ENCODE data around the gene BTBD9. TPM values are rescaled to one million over a fixed set of nuclear protein-coding genes. Genes with fewer than 3 reads are reported as not detected.

BTBD9 gene
- total RNA-seq, 1 donor from 2014 or later = 10.3 TPM

DNA sequence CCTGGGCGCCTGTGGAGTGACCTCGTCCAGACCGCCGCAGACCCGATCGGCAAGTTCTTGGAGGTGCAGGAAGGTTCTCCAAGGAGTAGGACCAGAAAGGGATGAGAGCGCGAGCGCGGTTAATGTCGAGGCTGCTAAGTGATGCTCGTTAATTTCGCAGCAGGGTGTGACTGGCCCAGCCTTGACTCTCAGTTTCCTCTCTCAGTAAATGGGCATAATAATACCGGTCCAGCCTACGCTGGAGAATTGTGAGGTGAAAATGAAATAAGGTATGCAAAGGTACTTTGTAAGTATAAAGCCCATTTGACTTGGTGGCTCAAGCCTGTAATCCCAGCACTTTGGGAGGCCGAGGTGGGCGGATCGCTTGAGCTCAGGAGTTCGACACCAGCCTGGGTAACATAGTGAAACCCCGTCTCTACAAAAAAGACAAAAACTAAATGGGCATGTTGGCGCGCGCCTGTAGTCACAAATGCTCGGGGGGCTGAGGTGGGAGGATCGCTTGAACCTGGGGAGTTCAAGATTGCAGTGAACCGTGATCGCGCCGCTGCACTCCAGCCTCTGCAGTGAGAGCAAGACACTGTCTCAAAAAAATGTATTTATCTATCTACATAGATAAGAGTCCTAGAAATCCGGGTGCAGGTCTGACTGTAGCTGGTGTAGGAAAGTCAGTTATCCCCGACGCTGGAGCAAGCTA lies 634 bp upstream of the BTBD9 start:
- no peak for DNase-seq (ENCODE audit: low spot score)
- Mint-ChIP-seq H3K36me3 (ENCODE audit: low read depth, unreplicated experiment) (no peaks in the 10 kb centered on the region), H3K9me3 (ENCODE audit: unreplicated experiment) (no peaks in the 10 kb centered on the region), H3K4me3 (ENCODE audit: unreplicated experiment) (peak overlapping the region; percentile 93), H3K27me3 (ENCODE audit: unreplicated experiment) (peaks cover 1% of the 10 kb centered on the region), H3K27ac (ENCODE audit: unreplicated experiment) (peak overlapping the region; percentile 88), H3K4me1 (ENCODE audit: unreplicated experiment) (peaks cover 12% of the 10 kb centered on the region)
- TF ChIP-seq, protein P1, sequence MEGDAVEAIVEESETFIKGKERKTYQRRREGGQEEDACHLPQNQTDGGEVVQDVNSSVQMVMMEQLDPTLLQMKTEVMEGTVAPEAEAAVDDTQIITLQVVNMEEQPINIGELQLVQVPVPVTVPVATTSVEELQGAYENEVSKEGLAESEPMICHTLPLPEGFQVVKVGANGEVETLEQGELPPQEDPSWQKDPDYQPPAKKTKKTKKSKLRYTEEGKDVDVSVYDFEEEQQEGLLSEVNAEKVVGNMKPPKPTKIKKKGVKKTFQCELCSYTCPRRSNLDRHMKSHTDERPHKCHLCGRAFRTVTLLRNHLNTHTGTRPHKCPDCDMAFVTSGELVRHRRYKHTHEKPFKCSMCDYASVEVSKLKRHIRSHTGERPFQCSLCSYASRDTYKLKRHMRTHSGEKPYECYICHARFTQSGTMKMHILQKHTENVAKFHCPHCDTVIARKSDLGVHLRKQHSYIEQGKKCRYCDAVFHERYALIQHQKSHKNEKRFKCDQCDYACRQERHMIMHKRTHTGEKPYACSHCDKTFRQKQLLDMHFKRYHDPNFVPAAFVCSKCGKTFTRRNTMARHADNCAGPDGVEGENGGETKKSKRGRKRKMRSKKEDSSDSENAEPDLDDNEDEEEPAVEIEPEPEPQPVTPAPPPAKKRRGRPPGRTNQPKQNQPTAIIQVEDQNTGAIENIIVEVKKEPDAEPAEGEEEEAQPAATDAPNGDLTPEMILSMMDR (IDR thresholded peaks at IDR 0.05; ENCODE audit: unreplicated experiment) = no peak

DNA sequence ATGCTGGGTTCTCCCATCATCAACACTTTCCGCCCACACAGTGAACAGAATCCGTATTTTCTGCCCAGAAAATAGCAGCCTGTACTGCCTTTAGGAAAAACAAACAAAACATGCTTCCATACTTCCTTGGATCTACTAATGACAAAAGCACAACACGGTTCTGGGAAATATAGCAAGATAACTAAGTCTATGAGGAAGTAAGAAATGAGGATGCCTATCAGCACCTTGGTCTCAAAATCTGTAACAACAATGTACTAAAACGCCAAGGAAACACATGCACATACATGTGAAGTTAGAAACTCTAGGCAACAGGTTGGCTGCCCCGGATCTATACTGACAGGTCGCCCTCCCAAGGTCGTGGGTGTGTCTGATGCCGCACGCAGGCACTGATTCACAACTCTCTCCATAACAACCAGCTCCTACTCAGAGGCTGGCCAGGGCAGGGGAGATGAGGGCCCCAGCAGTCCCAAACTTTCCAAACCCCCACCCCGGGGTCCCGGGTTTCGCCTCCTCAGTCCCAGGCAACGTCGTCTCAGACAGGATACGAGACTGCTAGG lies 710 bp downstream of the BTBD9 start:
- Mint-ChIP-seq H3K27ac (ENCODE audit: unreplicated experiment) (peak overlapping the region; percentile 89), H3K4me1 (ENCODE audit: unreplicated experiment) (peaks cover 12% of the 10 kb centered on the region), H3K36me3 (ENCODE audit: low read depth, unreplicated experiment) (no peaks in the 10 kb centered on the region), H3K27me3 (ENCODE audit: unreplicated experiment) (peaks cover 1% of the 10 kb centered on the region), H3K4me3 (ENCODE audit: unreplicated experiment) (peak overlapping the region; percentile 93), H3K9me3 (ENCODE audit: unreplicated experiment) (no peaks in the 10 kb centered on the region)
- TF ChIP-seq, protein P1 (IDR thresholded peaks at IDR 0.05; ENCODE audit: unreplicated experiment) = no peak
- peak; percentile 31 for DNase-seq (ENCODE audit: low spot score)

DNA sequence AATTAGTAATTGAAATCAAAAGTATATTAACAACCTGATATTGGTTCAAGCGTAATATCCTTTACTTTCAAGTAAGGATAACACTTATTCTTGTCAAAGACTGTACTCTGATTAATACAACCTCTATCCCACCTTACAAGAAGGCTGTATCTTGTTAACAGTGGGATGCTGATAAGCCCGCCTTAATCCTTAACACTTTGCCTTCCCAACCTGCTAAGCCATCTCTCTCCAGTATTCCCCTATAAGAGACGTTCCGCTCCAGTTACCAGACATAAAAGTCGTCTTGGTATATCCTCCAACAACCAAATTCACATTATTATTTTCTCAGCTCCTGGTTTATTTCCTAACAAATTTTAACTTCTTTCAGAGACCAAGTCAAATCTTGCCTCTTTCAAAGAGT lies 2.0 kb downstream of the BTBD9 start:
- no peak for DNase-seq (ENCODE audit: low spot score)
- TF ChIP-seq, protein P1 (IDR thresholded peaks at IDR 0.05; ENCODE audit: unreplicated experiment) = no peak
- peaks cover 12% of the 10 kb centered on the region for H3K4me1 Mint-ChIP-seq (ENCODE audit: unreplicated experiment)
- no peaks in the 10 kb centered on the region for H3K36me3 Mint-ChIP-seq (ENCODE audit: low read depth, unreplicated experiment)
- no peaks in the 10 kb centered on the region for H3K9me3 Mint-ChIP-seq (ENCODE audit: unreplicated experiment)
- H3K4me3 Mint-ChIP-seq (ENCODE audit: unreplicated experiment) = no peak overlapping the region
- no peak overlapping the region for H3K27ac Mint-ChIP-seq (ENCODE audit: unreplicated experiment)
- no peaks in the 10 kb centered on the region for H3K27me3 Mint-ChIP-seq (ENCODE audit: unreplicated experiment)

DNA sequence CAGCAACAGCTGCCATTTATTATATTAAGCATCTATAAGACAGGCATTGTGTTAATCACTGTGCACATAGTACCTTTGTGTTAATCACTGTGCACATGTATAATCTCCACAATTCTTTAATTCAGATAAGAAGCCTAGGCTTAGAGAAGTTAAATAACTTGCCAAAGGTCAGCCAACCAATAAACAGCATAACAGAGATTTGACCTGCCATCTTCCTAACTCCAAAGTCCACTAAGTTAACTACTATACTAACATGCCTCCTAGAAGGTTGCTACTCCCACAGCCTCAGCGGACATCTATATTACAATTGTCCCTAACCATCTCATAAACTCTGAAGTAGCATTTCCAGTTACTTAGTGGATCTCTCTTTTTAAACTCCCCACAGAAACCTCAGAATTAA lies 3.7 kb downstream of the BTBD9 start:
- Mint-ChIP-seq H3K4me3 (ENCODE audit: unreplicated experiment) (no peak overlapping the region), H3K4me1 (ENCODE audit: unreplicated experiment) (peaks cover 12% of the 10 kb centered on the region), H3K36me3 (ENCODE audit: low read depth, unreplicated experiment) (no peaks in the 10 kb centered on the region), H3K27ac (ENCODE audit: unreplicated experiment) (no peak overlapping the region), H3K9me3 (ENCODE audit: unreplicated experiment) (no peaks in the 10 kb centered on the region), H3K27me3 (ENCODE audit: unreplicated experiment) (no peaks in the 10 kb centered on the region)
- DNase-seq (ENCODE audit: low spot score) = no peak
- TF ChIP-seq, protein P1 (IDR thresholded peaks at IDR 0.05; ENCODE audit: unreplicated experiment) = no peak

DNA sequence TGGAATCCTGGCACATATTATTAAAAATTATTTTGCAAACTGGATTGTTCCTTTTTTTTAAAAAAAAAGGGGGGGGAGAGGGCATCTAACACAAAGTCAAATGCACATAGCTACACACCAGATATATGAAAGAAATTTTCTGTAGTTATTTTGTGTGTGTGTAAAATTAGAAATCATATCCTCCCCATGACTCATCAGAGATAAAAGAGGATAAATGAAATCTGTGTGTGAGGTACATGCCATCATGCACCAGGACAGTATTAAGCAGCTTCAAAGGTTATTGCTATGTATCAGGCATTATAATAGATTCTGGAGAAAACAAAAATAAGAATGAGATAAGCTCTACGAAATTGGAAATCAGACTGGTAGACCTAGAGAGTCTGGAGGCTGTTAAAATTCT lies 5.2 kb downstream of the BTBD9 start:
- no peak for DNase-seq (ENCODE audit: low spot score)
- Mint-ChIP-seq H3K4me1 (ENCODE audit: unreplicated experiment) (peaks cover 6% of the 10 kb centered on the region), H3K27me3 (ENCODE audit: unreplicated experiment) (no peaks in the 10 kb centered on the region), H3K36me3 (ENCODE audit: low read depth, unreplicated experiment) (no peaks in the 10 kb centered on the region), H3K4me3 (ENCODE audit: unreplicated experiment) (no peak overlapping the region), H3K9me3 (ENCODE audit: unreplicated experiment) (no peaks in the 10 kb centered on the region), H3K27ac (ENCODE audit: unreplicated experiment) (no peak overlapping the region)
- TF ChIP-seq, protein P1 (IDR thresholded peaks at IDR 0.05; ENCODE audit: unreplicated experiment) = no peak

Data from endothelial cell (in vitro differentiated cells).